ENCODE measurements around the gene SLC41A3.

DNA sequence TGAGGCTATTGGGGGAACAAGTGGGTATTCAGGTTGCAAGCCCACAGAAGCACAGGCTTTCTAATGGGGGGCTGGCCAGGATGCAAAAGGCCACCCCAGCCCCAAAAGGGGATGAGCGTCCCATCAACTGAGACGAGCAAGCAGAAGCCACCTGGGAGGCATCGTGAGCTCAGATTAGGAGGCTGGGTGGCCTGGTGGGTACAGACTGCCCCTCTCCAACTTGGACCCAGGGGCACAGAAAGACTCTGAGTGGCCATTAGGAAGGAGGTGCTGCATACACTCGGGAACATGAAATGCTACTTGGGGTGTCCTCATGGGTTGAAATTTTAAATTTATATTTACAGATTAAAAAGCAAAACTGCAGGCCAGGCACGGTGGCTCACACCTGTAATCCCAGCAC is 29.1 kb downstream of the SLC41A3 start:
- TF ChIP-seq, protein P1, sequence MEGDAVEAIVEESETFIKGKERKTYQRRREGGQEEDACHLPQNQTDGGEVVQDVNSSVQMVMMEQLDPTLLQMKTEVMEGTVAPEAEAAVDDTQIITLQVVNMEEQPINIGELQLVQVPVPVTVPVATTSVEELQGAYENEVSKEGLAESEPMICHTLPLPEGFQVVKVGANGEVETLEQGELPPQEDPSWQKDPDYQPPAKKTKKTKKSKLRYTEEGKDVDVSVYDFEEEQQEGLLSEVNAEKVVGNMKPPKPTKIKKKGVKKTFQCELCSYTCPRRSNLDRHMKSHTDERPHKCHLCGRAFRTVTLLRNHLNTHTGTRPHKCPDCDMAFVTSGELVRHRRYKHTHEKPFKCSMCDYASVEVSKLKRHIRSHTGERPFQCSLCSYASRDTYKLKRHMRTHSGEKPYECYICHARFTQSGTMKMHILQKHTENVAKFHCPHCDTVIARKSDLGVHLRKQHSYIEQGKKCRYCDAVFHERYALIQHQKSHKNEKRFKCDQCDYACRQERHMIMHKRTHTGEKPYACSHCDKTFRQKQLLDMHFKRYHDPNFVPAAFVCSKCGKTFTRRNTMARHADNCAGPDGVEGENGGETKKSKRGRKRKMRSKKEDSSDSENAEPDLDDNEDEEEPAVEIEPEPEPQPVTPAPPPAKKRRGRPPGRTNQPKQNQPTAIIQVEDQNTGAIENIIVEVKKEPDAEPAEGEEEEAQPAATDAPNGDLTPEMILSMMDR (IDR thresholded peaks at IDR 0.05): no peak
- TF ChIP-seq POLR2A (IDR thresholded peaks at IDR 0.05): no peak
